Chondrocyte (in vitro differentiated cells): Measurements from ENCODE around the gene SCYGR5. TPM values are rescaled to one million over a fixed set of nuclear protein-coding genes. Genes with fewer than 3 reads are reported as not detected.
"Not testable (repeated sequence)": the region's sequence is repeated elsewhere in the genome, so short reads cannot be mapped to it uniquely, and the experiment has no call there.

ENCODE experiments used
- DNase-seq: peaks from one replicate; pipeline ENCODE4 v3.0.0; 2021; ENCODE audit warnings: mixed read lengths, low spot score
- H3K27ac Mint-ChIP-seq: one replicate; pipeline ENCODE4 v1.8.0; 2021; ENCODE audit warnings: mild to moderate bottlenecking, moderate library complexity, mixed read lengths; ENCODE audit not compliant: unreplicated experiment
- H3K27me3 Mint-ChIP-seq: 2 replicates; pipeline ENCODE4 v1.8.0; 2021; ENCODE audit warnings: low read depth, mixed read lengths
- H3K36me3 Mint-ChIP-seq: 2 replicates; pipeline ENCODE4 v1.8.0; 2021; ENCODE audit warnings: low read depth, mixed read lengths
- H3K4me1 Mint-ChIP-seq: 2 replicates; pipeline ENCODE4 v1.8.0; 2021; ENCODE audit warnings: low read depth, mild to moderate bottlenecking, mixed read lengths
- H3K4me3 Mint-ChIP-seq: one replicate; pipeline ENCODE4 v1.8.0; 2021; ENCODE audit warnings: mild to moderate bottlenecking, moderate library complexity, mixed read lengths; ENCODE audit not compliant: unreplicated experiment
- H3K9me3 Mint-ChIP-seq: 2 replicates; pipeline ENCODE4 v1.8.0; 2021; ENCODE audit warnings: low read depth, mixed read lengths
- CTCF ChIP-seq: fragments of 200-600 bp; sonication (generic); IDR thresholded peaks from 2 replicates; pipeline ENCODE4 v1.5.0; 2021; ENCODE audit warnings: antibody characterized with exemption, mild to moderate bottlenecking, moderate library complexity
- total RNA-seq: library from RNA; stranded (reverse); gene quantifications from 3 replicates; pipeline ENCODE4 v1.2.1, GENCODE V29; 2021

The SCYGR5 gene
- total RNA-seq, 1 donor from 2014 or later, result not detected

- Mint-ChIP-seq H3K27ac (peak overlapping the region; percentile 70), H3K36me3 (no peaks in the 10 kb centered on the region), H3K27me3 (no peaks in the 10 kb centered on the region), H3K4me3 (no peak overlapping the region), H3K4me1 (peaks cover 28% of the 10 kb centered on the region), H3K9me3 (no peaks in the 10 kb centered on the region)
- no peak for DNase-seq
- TF ChIP-seq CTCF, result no peak
These were observed 9.3 kb upstream of the SCYGR5 start for GRCh38 chr2:227657199-227657845.

DNA sequence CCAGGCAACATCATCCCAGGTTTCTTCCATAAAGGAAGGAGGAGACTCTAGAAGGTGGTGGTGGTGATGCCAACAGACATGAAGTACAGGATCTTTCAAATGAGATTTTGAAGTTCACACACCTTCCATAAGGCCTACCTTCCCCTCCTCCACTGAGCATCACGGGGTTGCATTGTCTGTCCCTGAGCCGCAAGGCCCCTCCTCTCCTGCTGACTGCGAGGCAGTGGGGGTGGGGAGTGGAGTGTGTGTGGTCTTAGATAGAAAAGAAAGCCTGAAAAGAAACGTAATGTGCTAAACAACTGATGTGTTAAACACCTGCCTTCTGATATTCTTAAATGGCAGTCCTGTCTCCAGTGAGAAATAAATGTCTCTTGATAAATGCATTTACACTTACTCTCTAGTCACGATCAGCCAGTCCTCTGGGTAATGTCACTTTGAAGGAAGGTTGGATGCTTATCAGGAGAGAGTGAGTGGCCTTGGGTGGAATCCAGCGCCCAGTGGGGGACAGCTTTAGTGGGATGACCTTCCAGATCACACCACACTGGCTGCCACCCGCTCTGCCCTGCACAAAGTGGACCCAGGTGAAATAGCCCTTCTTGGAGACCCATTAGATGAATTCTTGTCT, 5.5 kb upstream of the SCYGR5 start:
- no peak overlapping the region for H3K27ac Mint-ChIP-seq
- no peak for DNase-seq
- no peak overlapping the region for H3K4me3 Mint-ChIP-seq
- TF ChIP-seq CTCF, result no peak
- H3K36me3 Mint-ChIP-seq, result no peaks in the 10 kb centered on the region
- H3K4me1 Mint-ChIP-seq, result peaks cover 10% of the 10 kb centered on the region
- peaks cover 4% of the 10 kb centered on the region for H3K27me3 Mint-ChIP-seq
- no peaks in the 10 kb centered on the region for H3K9me3 Mint-ChIP-seq

DNA sequence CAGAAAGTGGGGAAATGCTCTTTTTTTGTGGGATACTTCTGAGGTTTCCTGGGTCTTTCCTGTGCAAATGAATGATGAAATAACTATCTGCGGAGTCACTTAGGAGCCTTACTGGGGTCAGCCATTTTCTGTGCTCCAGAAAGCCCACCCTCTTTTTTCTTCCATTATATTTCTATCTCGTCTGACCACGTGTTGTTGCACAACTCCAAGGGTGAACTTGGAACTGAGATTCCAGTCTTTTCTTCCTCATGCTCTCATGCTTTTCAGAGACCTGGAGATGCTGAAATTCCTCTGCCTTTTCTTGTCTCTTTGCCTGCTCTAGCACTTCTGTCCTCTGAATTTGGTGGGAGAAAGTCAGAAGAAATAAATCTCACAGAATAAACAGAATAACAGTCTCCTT, 4.8 kb upstream of the SCYGR5 start:
- Mint-ChIP-seq H3K27me3 (peaks cover 4% of the 10 kb centered on the region), H3K27ac (no peak overlapping the region), H3K4me1 (peaks cover 10% of the 10 kb centered on the region), H3K9me3 (no peaks in the 10 kb centered on the region), H3K36me3 (no peaks in the 10 kb centered on the region), H3K4me3 (no peak overlapping the region)
- TF ChIP-seq CTCF, result no peak
- no peak for DNase-seq

GRCh38 chr2:227665189-227665940, 1.2 kb upstream of the SCYGR5 start:
- H3K36me3 Mint-ChIP-seq, result no peaks in the 10 kb centered on the region
- H3K4me1 Mint-ChIP-seq, result no peaks in the 10 kb centered on the region
- no peak overlapping the region for H3K27ac Mint-ChIP-seq
- no peak overlapping the region for H3K4me3 Mint-ChIP-seq
- H3K9me3 Mint-ChIP-seq, result no peaks in the 10 kb centered on the region
- DNase-seq, result no peak
- H3K27me3 Mint-ChIP-seq, result peaks cover 6% of the 10 kb centered on the region
- TF ChIP-seq CTCF, result no peak

DNA sequence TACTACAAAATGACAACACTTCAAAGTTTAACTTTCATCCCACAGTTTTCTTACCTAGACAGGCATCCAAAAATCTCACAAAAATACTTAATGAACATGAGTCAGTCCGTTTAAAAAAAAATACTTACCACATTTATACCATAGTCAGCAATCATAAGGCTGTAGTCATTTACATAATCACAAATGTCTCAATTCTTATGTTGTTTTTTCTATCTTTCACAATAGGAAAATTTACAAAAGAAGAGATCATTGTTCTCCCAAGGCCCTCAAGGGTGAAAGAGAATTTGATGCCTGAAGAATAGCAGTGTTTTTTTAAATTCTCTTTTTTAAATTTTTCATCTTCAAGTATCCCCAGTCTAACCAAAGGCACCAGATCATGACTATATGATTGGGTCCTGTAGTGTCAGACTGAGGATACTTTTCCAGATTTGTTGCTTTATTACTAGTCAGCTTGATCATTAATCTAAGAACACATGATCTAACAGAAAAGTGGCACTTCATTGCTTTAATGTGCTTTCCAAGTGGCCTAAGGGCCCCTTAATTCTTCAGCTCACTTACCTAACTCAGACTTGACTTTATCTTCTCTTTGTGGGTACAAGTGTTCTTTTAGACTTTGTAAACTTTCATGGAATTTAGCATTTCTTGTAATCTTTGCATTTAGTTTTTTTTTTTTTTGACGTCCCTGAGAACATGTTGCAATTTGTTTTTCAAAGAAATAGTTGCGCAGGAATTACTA, 4.7 kb downstream of the SCYGR5 start:
- H3K4me1 Mint-ChIP-seq, result no peaks in the 10 kb centered on the region
- H3K27ac Mint-ChIP-seq, result no peak overlapping the region
- no peaks in the 10 kb centered on the region for H3K36me3 Mint-ChIP-seq
- DNase-seq, result no peak
- no peak for TF ChIP-seq CTCF
- H3K4me3 Mint-ChIP-seq, result no peak overlapping the region
- H3K27me3 Mint-ChIP-seq, result peaks cover 3% of the 10 kb centered on the region
- H3K9me3 Mint-ChIP-seq, result no peaks in the 10 kb centered on the region

GRCh38 chr2:227673620-227674019, 7.0 kb downstream of the SCYGR5 start:
- H3K36me3 Mint-ChIP-seq, H3K27me3 Mint-ChIP-seq, H3K4me1 Mint-ChIP-seq, H3K9me3 Mint-ChIP-seq, H3K27ac Mint-ChIP-seq, H3K4me3 Mint-ChIP-seq, DNase-seq: not testable (repeated sequence)
